ENCODE measurements around the gene CDX2.

Gene CDX2

GRCh38 chr13:27972478-27972820 is 3.3 kb upstream of the CDX2 start:
- TF ChIP-seq, protein P1, sequence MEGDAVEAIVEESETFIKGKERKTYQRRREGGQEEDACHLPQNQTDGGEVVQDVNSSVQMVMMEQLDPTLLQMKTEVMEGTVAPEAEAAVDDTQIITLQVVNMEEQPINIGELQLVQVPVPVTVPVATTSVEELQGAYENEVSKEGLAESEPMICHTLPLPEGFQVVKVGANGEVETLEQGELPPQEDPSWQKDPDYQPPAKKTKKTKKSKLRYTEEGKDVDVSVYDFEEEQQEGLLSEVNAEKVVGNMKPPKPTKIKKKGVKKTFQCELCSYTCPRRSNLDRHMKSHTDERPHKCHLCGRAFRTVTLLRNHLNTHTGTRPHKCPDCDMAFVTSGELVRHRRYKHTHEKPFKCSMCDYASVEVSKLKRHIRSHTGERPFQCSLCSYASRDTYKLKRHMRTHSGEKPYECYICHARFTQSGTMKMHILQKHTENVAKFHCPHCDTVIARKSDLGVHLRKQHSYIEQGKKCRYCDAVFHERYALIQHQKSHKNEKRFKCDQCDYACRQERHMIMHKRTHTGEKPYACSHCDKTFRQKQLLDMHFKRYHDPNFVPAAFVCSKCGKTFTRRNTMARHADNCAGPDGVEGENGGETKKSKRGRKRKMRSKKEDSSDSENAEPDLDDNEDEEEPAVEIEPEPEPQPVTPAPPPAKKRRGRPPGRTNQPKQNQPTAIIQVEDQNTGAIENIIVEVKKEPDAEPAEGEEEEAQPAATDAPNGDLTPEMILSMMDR (IDR thresholded peaks at IDR 0.05; ENCODE audit: low read depth, low read length), result no peak
- H3K4me3 ChIP-seq (ENCODE audit: low read depth, low read length), result no peak overlapping the region

DNA sequence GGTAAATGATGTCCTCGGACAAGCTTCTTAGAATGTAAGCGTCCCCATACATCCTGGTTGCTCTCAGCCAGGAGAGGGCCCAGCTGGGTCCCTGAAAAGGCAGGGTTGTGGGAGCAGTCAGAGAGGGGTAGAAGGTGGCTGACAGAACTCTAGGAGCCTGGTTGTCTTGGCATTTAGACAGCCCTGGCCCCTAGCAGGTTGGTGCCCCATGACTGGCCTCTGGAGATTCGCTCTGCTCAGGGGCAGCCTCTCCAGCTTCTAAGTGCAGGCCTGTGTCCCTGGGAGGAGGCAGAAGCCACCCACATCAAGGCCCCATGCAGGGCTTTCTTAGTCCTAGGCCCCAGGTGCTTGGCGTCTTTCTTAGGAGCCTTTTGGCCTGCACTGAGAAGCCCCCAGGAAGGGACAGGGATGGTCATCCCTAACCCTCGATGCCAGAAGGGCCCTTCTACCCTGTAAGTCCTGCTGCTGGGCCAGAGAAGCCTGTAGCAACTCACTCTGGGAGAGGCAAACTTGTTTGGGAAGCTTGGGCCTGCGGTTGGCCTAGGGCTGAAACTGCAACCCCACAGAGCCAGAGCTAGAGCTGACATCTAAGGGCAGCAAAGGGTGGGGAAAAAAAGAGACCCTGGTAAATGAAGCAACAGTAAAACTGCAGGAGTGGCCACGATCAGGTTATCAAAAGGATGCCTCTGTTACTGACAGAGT is 2.8 kb upstream of the CDX2 start:
- no peak overlapping the region for H3K4me3 ChIP-seq (ENCODE audit: low read depth, low read length)
- TF ChIP-seq, protein P1 (IDR thresholded peaks at IDR 0.05; ENCODE audit: low read depth, low read length), result no peak

DNA sequence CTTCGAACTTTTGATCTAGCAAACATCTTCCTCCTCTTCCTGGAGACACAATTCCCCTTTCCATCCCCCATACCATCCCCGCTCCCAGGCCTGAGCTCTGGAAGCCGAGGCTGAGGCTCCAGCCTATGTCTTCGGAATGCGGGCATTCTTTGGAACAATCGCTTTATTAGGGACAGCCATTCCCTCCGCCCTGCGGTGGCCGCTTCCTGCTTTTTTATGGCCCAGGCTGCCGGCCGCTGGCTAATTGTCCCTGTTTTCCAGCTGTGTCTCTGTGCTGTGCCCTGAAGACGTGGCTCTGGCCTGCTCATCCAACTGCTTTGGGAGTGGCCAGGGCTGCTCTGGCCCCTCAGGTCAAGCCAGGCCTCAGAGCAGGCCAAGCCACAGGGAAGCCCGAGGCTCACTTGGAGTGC is 2.1 kb upstream of the CDX2 start:
- no peak overlapping the region for H3K4me3 ChIP-seq (ENCODE audit: low read depth, low read length)
- TF ChIP-seq, protein P1 (IDR thresholded peaks at IDR 0.05; ENCODE audit: low read depth, low read length), result no peak

DNA sequence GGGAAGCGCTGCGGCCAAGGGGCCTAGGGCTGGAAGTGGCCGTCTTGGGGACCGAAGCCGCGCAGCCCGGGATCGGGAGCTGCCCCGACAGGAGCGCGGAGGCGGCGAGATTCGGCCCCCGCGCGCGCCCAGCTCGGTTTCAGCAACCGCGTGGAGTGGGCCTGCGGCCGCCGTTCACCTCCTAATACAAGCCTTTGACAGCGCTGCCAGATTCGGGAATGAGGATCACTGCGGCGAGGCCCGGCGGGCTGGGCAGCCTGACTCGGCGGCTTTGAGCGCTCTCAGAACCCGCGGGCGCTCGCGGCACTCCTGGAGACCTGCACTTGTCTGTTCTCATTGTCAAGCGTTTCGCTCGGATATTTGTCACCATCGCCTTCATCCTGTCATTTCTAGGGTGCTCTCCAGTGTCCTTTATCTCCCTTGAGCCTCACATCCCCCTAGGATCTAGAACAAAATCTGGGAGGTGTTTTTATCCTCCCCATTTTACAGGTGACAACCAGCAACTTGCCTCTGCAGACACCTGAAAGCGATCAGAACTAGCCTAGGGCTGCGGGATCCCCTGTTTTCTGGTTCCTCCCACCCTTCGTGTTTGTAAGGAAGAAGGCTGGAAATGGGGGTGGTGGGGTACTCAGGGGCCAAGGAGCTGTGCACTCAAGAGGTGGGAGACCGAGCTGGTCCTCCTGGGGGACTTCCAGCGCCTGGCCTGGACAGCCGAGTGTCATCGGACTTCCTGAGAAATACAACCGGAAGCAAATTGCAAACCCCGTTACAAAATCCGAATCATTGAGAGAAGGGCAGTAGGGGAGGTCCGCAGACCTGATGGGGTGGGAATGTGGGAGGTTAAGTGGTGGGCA is 1.5 kb upstream of the CDX2 start:
- H3K4me3 ChIP-seq (ENCODE audit: low read depth, low read length), result no peak overlapping the region
- TF ChIP-seq, protein P1 (IDR thresholded peaks at IDR 0.05; ENCODE audit: low read depth, low read length), result no peak

- no peak overlapping the region for H3K4me3 ChIP-seq (ENCODE audit: low read depth, low read length)
- TF ChIP-seq, protein P1 (IDR thresholded peaks at IDR 0.05; ENCODE audit: low read depth, low read length), result no peak
These were observed 733 bp upstream of the CDX2 start for GRCh38 chr13:27969866-27970229.

DNA sequence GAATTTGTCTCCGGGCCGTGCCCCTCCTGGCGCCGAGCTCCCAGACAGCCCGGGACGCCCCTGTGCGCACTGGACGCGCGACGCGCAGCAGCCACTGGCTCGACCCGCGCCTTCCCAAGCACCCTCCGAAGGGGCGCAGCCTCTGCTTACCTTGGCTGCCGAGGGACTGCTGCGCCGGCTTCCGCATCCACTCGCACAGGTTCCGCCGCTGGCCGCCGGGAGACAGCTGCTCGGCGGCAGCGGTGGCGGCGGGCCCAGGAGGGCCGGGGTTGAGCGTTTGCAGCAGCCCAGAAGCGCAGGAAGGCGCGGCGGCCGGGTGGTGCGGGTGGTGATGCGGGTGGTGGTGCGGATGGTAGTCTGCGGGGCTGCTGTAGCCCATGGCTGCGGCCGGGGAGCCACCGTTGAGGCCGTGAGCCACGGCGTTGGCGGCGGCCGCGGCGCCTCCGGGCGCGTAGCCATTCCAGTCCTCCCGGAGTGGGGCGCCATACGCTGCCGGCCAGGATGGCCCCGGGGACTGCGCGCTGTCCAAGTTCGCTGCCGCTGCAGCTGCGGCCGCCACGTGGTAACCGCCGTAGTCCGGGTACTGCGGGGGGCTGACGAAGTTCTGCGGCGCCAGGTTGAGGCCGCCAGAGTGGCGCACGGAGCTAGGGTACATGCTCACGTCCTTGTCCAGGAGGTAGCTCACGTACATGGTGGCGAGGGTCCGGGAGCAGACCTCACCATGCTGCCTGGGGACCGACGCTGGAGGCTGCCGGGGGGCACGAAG is 616 bp downstream of the CDX2 start:
- TF ChIP-seq, protein P1 (IDR thresholded peaks at IDR 0.05; ENCODE audit: low read depth, low read length), result no peak
- no peak overlapping the region for H3K4me3 ChIP-seq (ENCODE audit: low read depth, low read length)

Data from WI38 (cell line).